K562 (cell line): Measurements from ENCODE around the gene PPM1L. TPM values are rescaled to one million over a fixed set of nuclear protein-coding genes. Genes with fewer than 3 reads are reported as not detected.

Experiments
- ESRRA ChIP-seq: fragments of 450-650 bp; IDR thresholded peaks from 2 replicates; pipeline ENCODE4 v1.6.1; 2014; ENCODE audit warnings: low read depth, mild to moderate bottlenecking, moderate library complexity, borderline replicate concordance
- HLTF ChIP-seq: fragments of 450-650 bp; IDR thresholded peaks from 2 replicates; pipeline ENCODE4 v1.6.1; 2016
- MBD2 ChIP-seq: sonication (generic); IDR thresholded peaks from 2 replicates; pipeline ENCODE4 v1.6.1; 2016; ENCODE audit warnings: low read depth, borderline replicate concordance
- POLR2H ChIP-seq: IDR thresholded peaks from 2 replicates; pipeline ENCODE4 v1.6.1; 2016; ENCODE audit warnings: missing genetic modification characterization, low read depth, mild to moderate bottlenecking, control low read depth, missing compliant biosample characterization, moderate library complexity
- PYGO2 ChIP-seq: fragments of 450-650 bp; IDR thresholded peaks from 2 replicates; pipeline ENCODE4 v1.6.1; 2016; ENCODE audit warnings: mild to moderate bottlenecking, missing genetic modification characterization, moderate library complexity, missing compliant biosample characterization
- RERE ChIP-seq: sonication (generic); formaldehyde crosslinking; IDR thresholded peaks from 2 replicates; pipeline ENCODE4 v1.8.0; 2023; ENCODE audit warnings: missing genetic modification reagents, mild to moderate bottlenecking, borderline replicate concordance
- RFX1 ChIP-seq: fragments of 450-650 bp; IDR thresholded peaks from 2 replicates; pipeline ENCODE4 v1.6.1; 2016; ENCODE audit warnings: mild to moderate bottlenecking, moderate library complexity
- SRF ChIP-seq, 2 experiments: fragments of 250-450, 450-650 bp in 1 of 2; sonication (Bioruptor Pico) in 1 of 2; sonication (generic) in 1 of 2; formaldehyde crosslinking; IDR thresholded peaks; 2 replicates each; pipeline versions ENCODE4 v1.5.0 to v1.5.1; 2020 to 2022; ENCODE audit warnings: mild to moderate bottlenecking in 1 of 2, missing genetic modification reagents in 1 of 2
- YY1 ChIP-seq, 3 experiments: IDR thresholded peaks; 2 replicates each; pipeline ENCODE4 v1.6.1; 2011; ENCODE audit warnings: low read length in 2 of 3, mild to moderate bottlenecking in 2 of 3, moderate library complexity in 2 of 3, borderline replicate concordance in 1 of 3, control low read depth in 1 of 3, low read depth in 1 of 3; ENCODE audit not compliant: insufficient read depth in 3 of 3, insufficient replicate concordance in 2 of 3, control insufficient read depth in 1 of 3, insufficient read length in 1 of 3; ENCODE audit errors: extremely low read depth in 1 of 3
- polyA plus RNA-seq, 8 experiments: library from polyadenylated mRNA; depleted of rRNA in 4 of 8; stranded (reverse) in 5 of 8; unstranded in 3 of 8; fragments of >200 nt; fragmentation: Nextera tagmentation in 2 of 8; fragmentation: Illumina TruSeq in 1 of 8; extraction: Ambion mirVana in 2 of 8; extraction: Trizol in 1 of 8; gene quantifications; 2 replicates each; pipeline versions ENCODE4 v1.2.1 to v1.2.3, GENCODE V29; 2011 to 2014; ENCODE audit warnings: inconsistent platforms in 1 of 8, missing spikeins in 1 of 8
- total RNA-seq, 7 experiments: library from RNA; depleted of rRNA in 6 of 7; stranded (reverse); fragments of >200 nt in 6 of 7; fragmentation: Illumina TruSeq in 2 of 7; extraction: Trizol in 2 of 7; gene quantifications; 2 replicates each; pipeline versions ENCODE4 v1.2.1 to v1.2.3, GENCODE V29; 2011 to 2021; ENCODE audit warnings: low replicate concordance in 1 of 7
- TF ChIP-seq, protein P1 (sequence below), 2 experiments: fragments of 200-800 bp in 1 of 2; sonication (Bioruptor generic) in 1 of 2; sonication (generic) in 1 of 2; formaldehyde crosslinking in 1 of 2; IDR thresholded peaks in 1 of 2; conservative IDR thresholded peaks in 1 of 2; 2 replicates each; pipeline versions ENCODE4 v1.5.0 to v1.6.1; 2016 to 2020; ENCODE audit warnings: missing compliant biosample characterization in 1 of 2, missing genetic modification characterization in 1 of 2, missing genetic modification reagents in 1 of 2
- TF ChIP-seq, protein P2 (sequence below), 2 experiments: IDR thresholded peaks in 1 of 2; conservative IDR thresholded peaks in 1 of 2; 2 replicates each; pipeline ENCODE4 v1.6.1; 2016; ENCODE audit warnings: low read depth in 2 of 2, mild to moderate bottlenecking in 1 of 2, missing compliant biosample characterization in 1 of 2, missing genetic modification characterization in 1 of 2, moderate library complexity in 1 of 2
- TF ChIP-seq, protein P3 (sequence below): fragments of 450-650 bp; IDR thresholded peaks from 2 replicates; pipeline ENCODE4 v1.6.1; 2016

The PPM1L gene
- total and polyA plus RNA-seq, 9 of the 15 experiments (the other 6 are each of a cell fraction or from before 2014, with no cell fraction given), result 0.01 to 0.41 (median 0.14) TPM

DNA sequence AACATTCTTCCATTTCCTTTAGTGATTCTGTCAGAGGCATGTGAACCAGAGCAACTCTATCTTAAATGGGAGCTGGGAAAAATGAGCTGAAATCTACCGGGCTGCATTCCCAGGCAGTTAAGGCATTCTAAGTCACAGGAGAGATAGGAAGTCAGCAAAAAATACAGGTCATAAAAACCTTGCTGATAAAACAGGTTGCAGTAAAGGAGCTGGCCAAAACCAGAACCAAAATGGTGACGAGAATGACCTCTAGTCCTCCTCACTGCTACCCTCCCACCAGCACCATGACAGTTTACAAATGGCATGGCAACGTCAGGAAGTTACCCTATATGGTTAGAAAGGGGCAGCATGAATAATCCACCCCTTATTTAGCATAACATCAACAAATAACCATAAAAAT lies 282.7 kb downstream of the PPM1L start (continued):
- TF ChIP-seq, protein P1, sequence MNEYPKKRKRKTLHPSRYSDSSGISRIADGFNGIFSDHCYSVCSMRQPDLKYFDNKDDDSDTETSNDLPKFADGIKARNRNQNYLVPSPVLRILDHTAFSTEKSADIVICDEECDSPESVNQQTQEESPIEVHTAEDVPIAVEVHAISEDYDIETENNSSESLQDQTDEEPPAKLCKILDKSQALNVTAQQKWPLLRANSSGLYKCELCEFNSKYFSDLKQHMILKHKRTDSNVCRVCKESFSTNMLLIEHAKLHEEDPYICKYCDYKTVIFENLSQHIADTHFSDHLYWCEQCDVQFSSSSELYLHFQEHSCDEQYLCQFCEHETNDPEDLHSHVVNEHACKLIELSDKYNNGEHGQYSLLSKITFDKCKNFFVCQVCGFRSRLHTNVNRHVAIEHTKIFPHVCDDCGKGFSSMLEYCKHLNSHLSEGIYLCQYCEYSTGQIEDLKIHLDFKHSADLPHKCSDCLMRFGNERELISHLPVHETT (CRISPR knock-in tag; conservative IDR thresholded peaks at IDR 0.05 in 1 of 2, IDR thresholded peaks at IDR 0.05 in 1 of 2), result 0 out of 4 replicates have a peak, but pooled peaks of 1 of the 2 experiments have one; percentile 27
- TF ChIP-seq, protein P2, sequence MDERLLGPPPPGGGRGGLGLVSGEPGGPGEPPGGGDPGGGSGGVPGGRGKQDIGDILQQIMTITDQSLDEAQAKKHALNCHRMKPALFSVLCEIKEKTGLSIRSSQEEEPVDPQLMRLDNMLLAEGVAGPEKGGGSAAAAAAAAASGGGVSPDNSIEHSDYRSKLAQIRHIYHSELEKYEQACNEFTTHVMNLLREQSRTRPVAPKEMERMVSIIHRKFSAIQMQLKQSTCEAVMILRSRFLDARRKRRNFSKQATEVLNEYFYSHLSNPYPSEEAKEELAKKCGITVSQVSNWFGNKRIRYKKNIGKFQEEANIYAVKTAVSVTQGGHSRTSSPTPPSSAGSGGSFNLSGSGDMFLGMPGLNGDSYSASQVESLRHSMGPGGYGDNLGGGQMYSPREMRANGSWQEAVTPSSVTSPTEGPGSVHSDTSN (CRISPR knock-in tag; IDR thresholded peaks at IDR 0.05; ENCODE audit: low read depth), result no peak
- TF ChIP-seq, protein P2 (tag; conservative IDR thresholded peaks at IDR 0.05; ENCODE audit: low read depth), result peak; percentile 49; the same call in 1 of the 2 replicates
- TF ChIP-seq RFX1 (peak; percentile 53), SRF (CRISPR knock-in tag; IDR thresholded peaks at IDR 0.05) (peak in 1 of 2 experiments; percentile 87; a peak in 2 of 4 replicates), ESRRA (peak; percentile 46; the same call in 1 of the 2 replicates), POLR2H (0 out of 2 replicates have a peak, but pooled peaks have one; percentile 54), RERE (CRISPR knock-in tag) (no peak), HLTF (no peak), PYGO2 (tag) (no peak), YY1 (IDR thresholded peaks at IDR 0.05; ENCODE audit: borderline replicate concordance in 1 of 3, control insufficient read depth in 1 of 3, extremely low read depth in 1 of 3, insufficient read depth in 3 of 3, insufficient read length in 1 of 3, insufficient replicate concordance in 2 of 3, low read depth in 1 of 3, low read length in 2 of 3) (peak in 1 of 3 experiments; percentile 39), MBD2 (no peak)
- TF ChIP-seq, protein P3, sequence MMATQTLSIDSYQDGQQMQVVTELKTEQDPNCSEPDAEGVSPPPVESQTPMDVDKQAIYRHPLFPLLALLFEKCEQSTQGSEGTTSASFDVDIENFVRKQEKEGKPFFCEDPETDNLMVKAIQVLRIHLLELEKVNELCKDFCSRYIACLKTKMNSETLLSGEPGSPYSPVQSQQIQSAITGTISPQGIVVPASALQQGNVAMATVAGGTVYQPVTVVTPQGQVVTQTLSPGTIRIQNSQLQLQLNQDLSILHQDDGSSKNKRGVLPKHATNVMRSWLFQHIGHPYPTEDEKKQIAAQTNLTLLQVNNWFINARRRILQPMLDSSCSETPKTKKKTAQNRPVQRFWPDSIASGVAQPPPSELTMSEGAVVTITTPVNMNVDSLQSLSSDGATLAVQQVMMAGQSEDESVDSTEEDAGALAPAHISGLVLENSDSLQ, result 0 out of 2 replicates have a peak, but pooled peaks have one; percentile 26
- TF ChIP-seq, all 486 proteins: peak for 11
